ENCODE data around the gene UST.
"Not testable (repeated sequence)": the region's sequence is repeated elsewhere in the genome, so short reads cannot be mapped to it uniquely, and the experiment has no call there.

DNA sequence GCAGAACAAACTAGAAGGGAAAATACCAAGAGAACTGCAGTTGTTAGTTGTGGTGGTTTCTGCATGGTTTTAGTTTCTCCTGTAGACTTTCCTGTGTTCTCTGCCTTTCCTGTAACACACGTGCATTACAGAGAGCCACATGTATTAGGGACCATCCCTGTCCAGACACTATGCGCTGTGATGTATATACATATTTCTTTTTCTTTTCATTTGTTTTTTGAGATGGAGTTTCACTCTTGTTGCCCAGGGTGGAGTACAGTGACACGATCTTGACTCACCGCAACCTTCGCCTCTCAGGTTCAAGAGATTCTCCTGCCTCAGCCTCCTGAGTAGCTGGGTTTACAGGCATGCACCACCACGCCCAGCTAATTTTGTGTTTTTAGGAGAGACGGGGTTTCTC, 292.2 kb downstream of the UST start:
- TF ChIP-seq, protein P1, sequence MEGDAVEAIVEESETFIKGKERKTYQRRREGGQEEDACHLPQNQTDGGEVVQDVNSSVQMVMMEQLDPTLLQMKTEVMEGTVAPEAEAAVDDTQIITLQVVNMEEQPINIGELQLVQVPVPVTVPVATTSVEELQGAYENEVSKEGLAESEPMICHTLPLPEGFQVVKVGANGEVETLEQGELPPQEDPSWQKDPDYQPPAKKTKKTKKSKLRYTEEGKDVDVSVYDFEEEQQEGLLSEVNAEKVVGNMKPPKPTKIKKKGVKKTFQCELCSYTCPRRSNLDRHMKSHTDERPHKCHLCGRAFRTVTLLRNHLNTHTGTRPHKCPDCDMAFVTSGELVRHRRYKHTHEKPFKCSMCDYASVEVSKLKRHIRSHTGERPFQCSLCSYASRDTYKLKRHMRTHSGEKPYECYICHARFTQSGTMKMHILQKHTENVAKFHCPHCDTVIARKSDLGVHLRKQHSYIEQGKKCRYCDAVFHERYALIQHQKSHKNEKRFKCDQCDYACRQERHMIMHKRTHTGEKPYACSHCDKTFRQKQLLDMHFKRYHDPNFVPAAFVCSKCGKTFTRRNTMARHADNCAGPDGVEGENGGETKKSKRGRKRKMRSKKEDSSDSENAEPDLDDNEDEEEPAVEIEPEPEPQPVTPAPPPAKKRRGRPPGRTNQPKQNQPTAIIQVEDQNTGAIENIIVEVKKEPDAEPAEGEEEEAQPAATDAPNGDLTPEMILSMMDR (IDR thresholded peaks at IDR 0.05), result not testable (repeated sequence)
- TF ChIP-seq EZH2 (IDR thresholded peaks at IDR 0.05; ENCODE audit: borderline replicate concordance, insufficient read depth, low read depth, low read length, poor library complexity, severe bottlenecking), result not testable (repeated sequence)
